EL (cell line): Measurements from ENCODE around the gene ZNF397.
"Not testable (repeated sequence)": the region's sequence is repeated elsewhere in the genome, so short reads cannot be mapped to it uniquely, and the experiment has no call there.

Source experiments
- DNase-seq: peaks from one replicate; pipeline ENCODE4 v3.0.0-alpha.2; 2016

Gene ZNF397

DNA sequence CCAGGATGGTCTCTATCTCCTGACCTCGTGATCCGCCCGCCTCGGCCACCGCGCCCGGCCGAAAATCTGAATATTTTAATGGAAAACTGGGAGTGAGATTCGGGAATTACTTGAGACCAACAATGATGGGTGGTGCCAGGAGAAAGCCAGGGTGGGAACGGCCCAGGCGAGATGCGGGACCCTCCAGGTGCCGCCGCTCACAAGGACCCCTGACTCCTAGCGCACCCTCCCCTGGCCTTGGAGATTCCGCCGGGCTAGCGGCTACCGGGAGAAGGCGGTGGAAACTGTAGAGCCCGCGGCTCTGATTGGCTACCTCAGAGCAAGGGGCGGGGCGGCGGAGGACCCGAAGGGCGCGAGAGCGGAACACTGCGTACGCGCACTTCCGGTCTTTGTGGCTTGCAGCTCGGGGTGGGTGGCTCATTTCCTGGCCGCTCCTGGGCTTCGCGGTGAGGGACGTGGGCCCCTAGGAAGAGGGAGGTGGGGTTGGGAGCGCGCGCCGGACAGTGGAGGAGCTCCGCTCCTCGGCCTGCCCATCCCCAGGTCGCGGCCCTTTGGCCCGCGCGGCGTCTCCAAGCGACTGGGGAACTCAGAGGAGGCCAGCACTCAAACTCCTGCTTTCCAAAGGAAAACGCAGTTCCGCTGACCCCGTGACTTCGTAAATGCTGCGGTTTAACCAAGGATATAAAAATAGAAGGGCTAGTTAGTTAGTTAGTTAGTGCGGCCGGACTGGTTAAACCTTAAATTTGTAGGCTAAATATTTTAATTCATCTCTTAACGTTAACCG lies at the start of gene ZNF397:
Gene ZNF397, plus strand, starts transcription at position 371 of the 784 bp plus-strand sequence. CDS start 1,437 bp downstream, outside the sequence.
- DNase-seq, result peak; percentile 98

DNA sequence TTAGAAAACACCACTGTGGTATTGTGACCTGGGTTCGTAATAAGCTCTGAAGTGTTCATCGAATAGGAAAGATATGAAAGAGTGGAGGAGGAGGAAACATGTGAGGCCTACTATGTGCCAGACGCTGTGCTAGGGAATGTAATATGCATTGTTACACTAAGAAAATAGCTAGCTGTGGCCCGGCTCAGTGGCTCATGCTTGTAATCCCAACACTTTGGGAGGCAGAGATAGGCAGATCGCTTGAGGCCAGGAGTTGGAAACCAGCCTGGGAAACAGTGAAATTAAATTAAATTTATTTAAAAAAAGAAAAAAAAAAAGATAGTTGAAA lies 49.2 kb upstream of the ZNF397 start:
- no peak for DNase-seq

DNA sequence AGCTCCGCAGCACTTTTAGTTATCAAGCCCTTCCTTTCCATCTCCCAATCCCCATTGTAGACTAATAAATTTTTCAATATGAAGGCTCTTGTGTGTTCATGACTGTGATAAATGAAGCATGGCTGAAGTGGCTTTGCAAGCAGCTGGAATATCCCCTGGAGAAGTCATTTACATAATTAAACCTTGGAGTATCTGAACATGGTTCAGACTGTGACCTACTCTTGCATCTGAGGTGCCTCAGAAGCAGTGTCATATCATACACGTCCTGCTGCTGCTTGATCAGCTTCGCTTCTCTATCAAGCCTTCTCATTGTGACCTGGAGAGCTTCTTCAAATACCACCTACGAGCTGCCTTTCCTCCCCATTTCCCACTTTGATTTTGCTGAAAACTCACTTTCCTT lies 48.4 kb upstream of the ZNF397 start:
- DNase-seq, result no peak

DNA sequence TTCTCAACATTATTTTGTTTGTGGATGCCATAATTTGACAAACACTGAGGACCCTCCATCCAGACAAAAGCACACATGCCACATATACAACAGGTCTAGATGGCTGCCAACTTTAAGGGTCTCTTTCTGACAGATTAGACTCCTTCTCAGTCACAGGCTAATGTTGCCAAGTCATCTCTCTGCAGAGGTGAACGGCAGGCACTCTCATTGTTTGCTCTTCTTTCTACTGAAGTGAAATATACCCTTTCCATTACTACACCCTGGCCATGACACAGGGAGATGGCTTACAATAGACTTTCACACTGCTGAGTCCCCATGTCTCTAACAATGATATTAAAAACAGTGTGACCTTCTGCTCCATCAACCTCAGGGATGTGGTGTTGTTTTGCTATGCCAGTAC lies 47.5 kb upstream of the ZNF397 start:
- no peak for DNase-seq

DNA sequence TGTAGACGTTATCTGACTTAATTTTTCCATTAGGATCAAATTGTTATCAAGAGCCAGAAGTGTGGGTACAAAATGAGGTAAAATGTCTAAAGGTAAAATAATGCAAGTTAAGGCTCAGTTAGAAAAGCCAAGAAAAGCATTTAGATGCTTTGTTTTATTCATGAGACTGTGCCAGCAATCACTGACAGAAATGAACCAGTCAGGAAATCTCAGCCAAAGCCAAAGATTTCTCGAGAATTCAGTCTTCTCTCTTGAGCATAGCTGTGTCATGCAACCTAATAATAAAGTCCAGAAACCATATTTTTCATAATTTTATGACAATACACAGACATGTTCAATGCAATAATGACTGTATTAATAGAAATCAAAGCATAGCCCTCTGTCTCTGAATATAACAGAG lies 43.5 kb upstream of the ZNF397 start:
- no peak for DNase-seq

DNA sequence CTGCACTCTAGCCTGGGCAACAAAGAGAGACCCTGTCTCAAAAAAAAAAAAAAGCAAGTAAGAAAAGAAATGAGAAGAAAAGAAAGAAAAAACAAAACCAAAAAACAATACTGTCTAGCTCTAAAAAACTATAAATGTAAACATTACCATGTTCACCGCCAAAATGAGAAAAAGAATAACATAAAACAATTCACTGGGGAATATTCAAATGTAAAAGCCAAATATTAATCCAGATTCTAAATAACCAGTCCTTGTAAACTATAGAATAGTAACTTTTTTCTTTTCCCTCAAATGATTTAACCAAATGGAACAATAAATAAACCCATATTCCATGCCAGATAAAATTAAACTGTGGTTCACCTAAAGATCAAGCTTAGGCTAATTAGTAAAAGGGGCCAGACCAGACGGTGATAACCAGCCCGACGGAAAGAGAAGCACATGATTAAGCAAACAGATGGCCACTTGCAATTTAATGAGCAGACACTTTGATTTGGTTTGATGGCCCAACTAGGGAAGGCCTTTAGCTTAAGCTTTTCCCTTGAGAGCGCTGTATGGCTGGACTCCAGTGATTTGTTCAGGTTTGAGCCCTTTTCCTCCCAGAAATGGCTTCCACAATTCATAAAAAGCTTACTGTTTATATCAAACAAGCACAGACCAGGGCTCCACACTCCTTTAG lies 39.4 kb upstream of the ZNF397 start:
- no peak for DNase-seq

DNA sequence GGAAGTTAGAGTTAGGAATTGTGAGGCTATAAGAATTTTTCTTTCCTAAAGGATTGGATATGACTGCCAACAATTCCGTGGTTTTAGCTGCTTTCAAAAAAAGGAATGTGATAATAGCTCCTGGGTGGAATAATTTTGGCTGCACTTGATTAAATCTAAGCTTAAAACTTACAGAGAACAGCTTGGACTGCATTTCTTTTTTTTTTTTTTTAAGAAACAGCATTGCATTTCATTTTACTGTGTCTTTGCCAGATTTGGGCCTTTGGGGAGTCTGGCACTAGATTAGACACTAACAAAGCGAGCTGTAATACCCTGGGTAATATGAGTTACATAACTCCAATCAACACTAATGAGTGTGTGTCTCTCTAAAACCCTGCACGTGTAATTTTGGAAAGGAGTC lies 37.8 kb upstream of the ZNF397 start:
- DNase-seq, result peak; percentile 13

DNA sequence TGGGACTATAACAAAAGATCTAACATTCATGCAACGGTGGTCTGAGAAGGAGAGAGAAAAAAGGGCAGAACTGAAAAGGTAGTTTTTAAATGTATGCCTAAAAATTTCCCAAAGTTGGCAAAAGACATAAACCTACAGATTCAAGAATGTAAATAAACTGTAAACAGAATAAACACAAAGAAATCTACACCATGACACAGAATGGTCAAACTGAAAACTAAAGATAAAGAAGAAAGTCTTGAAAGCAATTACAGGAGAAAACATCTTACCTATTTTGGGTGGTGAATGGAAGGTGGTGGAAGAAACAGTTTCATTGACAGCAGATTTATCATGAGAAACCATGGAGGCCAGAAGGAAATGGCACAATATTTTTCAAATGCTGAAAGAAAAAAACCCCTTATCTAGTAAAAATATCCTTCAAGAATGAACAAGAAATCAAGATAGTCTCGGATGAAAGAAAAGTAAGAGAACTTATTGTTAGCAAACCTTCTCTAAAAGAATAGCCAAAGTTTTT lies 35.6 kb upstream of the ZNF397 start:
- DNase-seq, result no peak

DNA sequence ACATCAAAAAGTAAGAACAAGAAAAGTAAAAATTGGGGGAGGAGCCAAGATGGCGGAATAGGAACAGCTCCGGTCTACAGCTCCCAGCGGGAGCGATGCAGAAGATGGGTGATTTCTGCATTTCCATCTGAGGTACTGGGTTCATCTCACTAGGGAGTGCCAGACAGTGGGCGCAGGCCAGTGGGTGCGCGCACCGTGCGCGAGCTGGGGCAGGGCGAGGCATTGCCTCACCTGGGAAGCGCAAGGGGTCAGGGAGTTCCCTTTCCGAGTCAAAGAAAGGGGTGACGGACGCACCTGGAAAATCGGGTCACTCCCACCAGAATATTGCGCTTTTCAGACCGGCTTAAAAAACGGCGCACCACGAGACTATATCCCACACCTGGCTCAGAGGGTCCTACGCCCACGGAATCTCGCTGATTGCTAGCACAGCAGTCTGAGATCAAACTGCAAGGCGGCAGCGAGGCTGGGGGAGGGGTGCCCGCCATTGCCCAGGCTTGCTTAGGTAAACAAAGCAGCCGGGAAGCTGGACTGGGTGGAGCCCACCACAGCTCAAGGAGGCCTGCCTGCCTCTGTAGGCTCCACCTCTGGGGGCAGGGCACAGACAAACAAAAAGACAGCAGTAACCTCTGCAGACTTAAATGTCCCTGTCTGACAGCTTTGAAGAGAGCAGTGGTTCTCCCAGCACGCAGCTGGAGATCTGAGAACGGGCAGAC lies 34.9 kb upstream of the ZNF397 start:
- DNase-seq, result not testable (repeated sequence)

DNA sequence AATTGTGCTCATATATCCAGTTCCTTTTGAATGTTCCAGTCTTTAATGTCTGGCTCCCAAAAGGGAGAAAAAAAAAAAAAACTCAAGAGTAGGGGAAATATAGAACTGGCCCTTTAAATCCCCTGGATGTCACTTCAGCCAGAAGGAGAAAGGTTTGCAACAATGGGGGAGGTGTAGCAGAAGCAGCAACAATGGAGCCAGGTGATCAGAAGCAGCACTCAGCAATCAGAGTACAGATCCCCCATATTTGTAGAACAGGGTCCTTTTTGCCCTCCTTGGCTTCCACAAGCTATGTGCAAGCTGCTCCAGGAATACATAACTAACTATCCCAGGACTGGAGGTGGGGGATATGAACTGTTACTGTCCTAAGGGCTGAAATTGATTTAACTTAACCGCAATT lies 25.8 kb upstream of the ZNF397 start:
- no peak for DNase-seq

DNA sequence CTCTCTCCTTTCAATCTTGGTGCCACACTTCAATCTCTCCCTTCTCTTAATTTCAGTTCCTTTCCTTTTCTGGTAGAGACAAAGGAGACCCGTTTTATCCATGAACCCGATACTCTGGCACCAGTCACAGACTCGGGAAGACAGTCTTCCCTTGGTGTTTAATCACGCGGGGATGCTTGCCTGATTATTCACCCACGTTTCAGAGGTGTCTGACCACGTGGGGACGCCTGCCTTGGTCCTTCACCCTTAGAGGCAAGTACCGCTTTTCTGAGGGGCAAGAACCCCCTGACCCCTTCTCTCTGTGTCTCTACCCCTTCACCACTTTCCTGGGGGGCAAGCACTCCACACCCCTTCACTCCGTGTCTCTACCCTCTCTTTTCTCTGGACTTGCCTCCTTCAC lies 24.2 kb upstream of the ZNF397 start:
- DNase-seq, result not testable (repeated sequence)

DNA sequence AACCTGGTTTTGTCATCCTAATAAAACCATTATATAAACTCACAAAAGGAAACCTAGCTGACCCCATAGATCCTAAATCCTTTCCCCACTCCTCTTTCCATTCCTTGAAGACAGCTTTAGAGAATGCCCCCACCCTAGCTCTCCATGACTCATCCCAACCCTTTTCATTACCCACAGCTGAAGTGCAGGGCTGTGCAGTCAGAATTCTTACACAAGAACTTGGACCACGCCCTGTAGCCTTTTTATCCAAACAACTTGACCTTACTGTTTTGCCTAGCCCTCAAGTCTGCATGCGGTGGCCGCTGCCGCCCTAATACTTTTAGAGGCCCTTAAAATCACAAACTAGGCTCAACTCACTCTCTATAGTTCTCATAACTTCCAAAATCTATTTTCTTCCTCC lies 21.5 kb upstream of the ZNF397 start:
- DNase-seq, result peak; percentile 6

DNA sequence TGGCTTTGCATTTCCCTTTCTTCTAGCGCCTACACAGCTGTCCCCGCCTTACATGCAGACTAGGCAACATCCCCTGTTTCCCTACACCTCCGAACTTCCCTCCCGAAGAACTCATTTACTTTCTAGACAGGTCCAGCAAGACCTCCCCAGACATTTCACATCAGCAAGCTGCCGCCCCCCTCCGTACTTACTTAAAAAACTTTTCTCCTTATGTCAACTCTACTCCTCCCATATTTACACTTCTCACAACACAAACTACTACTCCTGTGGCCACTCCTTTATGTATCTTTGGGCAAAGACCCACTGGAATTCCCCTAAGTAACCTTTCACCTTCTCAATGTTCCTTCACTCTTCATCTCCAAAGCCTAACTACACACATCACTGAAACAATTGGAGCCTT lies 20.4 kb upstream of the ZNF397 start:
- no peak for DNase-seq

DNA sequence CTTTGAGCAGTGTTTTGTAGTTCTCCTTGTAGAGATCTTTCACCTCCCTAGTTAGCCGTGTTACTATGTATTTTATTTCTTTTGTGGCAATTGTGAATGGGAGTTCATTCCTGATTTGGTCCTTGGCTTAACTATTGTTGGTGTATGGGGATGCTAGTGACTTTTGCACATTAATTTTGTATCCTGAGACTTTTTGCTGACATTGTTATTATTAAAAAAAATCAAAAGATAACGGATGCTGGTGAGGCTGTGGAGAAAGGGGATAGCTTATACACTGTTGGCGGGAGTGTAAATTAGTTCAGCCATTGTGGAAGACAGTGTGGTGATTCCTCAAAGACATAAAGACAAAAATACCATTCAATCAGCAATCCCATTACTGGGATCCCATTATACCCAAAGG lies 17.0 kb upstream of the ZNF397 start:
- DNase-seq, result no peak

DNA sequence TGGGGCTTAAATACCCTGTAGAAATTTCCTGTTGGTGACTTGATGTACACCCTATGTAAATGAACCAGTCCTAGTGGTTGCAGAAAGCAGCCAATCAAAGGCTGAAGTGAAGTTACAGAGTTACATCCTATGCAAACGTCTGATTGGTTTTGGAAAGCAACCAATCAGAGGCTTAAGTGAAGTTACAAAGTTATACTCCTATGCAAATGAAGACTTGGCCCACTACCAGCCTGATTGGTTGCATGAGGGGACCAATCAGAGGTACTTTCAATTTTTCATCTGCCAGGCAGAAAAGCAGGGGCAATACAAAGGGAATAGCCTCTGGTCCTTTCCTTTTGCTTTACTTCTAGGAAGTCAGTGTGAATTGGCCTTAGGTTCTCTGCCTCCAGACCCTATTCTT lies 13.6 kb upstream of the ZNF397 start:
- no peak for DNase-seq

DNA sequence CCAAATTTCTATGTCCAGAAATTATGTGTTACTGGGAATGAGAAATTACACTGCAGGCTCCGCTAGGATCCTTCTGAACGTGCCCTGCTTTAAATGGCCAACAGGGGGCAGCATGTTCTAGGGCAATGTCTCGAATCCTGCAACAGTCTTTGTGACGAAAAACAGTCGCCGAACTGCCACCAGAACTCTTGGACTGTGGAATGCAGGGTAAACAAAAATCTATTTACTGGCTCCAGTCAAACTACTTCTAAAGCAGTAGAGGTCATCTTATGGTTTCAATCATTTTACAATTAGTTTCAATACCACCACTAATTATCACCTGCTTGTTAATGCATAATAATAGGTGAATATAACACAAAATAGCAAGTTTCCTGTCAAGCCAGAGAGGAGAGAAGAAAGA lies 9.8 kb upstream of the ZNF397 start:
- peak; percentile 72 for DNase-seq

DNA sequence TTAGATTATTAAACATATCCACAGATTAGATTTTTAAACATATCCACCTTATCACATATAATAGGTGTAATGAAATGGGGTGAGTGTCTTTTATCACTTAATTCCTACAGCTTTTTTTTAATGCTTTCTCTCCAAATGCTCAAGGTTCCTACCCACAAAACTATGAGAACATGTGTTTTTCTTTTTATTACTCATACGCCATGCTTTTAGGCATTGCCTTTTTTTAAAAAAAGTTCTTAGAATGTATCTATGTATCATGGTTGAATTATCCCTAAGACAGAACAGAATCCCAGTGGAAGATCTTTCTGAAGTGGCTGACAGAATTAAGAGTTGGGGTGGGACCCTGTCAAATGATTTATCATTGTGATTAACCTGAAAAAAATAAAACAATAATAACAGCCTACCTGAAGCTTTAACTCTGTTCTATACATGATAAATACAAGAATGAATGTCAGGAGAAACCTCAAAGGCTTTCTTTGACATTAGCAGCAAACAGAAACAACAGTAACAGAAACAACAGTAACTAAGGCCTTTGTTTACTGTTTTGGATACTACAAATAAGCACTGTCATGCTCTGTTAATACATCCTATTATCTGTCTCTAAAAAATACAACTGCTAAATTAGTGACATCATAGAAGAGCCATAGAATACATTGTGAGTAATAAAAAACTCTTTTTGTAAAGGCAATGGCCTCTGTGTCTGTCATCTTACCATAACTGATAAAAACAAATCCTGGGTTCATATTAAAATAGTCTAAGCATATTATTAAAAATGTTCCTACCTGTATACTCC lies 4.1 kb upstream of the ZNF397 start:
- peak; percentile 18 for DNase-seq

DNA sequence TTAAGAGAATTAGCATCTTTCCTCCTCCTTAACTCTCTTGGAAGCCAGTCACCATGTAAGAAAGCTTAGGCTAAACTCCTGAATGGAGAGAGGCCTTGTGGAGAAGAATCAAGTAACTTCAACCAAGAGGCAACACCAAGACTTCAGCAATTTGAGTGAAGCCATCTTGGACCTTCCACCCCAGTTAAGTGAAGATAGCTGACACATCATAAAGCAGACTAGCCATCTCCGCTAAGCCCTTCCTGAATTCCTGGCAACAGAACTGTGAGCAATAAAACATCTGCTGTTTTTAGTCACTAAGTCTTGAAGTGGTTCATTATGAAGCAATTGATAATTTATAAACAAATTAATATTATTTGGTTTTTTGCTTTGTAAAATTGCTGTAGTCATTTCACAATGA lies 1.5 kb upstream of the ZNF397 start:
- DNase-seq, result no peak

DNA sequence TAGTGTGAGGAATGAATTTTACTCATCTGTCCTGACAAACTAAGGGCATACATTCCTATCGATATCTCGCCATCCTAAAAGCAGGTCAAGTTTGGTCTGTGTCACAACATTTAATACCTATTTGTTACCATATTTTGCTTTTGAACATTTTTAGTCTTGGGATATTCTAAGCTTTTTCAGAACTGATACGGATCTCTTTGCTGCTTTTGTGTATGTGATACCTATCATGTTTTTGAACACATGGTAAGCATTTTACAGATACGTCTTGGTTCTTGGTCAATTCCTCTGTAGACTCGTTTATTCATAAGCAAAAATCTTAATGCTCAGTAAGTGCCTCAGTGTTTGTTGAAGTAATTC lies 592 bp downstream of the ZNF397 start:
- DNase-seq, result no peak

DNA sequence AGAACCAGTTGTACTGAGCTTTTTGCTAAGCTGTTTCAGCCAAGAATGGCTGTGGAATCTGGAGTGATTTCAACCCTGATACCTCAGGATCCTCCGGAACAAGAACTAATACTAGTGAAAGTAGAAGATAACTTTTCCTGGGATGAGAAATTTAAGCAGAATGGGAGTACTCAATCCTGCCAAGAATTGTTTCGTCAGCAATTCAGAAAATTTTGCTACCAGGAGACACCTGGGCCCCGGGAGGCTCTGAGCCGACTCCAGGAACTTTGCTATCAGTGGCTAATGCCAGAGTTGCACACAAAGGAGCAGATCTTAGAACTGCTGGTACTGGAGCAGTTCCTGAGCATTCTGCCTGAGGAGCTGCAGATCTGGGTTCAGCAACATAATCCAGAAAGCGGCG lies 1.6 kb downstream of the ZNF397 start:
- DNase-seq, result no peak

DNA sequence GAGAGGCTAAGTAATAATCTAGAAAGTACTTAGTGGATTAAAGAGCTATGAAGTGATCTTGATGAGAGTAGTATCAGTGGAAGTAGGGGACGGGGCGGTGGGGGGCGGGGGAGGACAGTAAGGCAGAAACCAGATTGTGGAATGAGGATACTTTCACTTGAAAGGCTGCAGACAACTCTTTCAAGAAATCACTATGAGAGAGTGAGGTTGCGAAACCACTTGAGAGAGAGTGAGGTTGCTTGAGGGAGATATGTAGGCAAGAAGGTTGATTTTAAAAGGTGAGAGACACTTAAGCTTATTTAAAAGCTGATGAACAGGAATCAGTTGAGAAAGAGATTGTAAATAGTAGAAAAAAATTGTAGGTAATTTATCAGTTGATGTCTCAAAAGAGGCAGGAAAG lies 3.8 kb downstream of the ZNF397 start:
- DNase-seq, result no peak

DNA sequence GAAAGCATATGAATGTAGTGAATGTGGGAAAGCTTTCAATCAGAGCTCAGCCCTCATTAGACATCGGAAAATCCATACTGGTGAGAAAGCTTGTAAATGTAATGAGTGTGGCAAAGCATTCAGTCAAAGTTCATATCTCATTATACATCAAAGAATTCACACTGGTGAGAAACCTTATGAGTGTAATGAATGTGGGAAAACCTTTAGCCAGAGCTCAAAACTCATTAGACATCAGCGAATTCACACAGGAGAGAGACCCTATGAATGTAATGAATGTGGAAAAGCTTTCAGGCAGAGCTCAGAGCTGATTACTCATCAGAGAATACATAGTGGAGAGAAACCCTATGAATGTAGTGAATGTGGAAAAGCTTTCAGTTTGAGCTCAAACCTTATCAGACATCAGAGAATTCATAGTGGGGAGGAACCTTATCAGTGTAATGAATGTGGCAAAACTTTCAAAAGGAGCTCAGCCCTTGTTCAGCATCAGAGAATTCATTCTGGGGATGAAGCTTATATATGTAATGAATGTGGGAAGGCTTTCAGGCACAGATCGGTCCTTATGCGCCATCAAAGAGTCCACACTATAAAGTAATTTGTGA lies 5.0 kb downstream of the ZNF397 start:
- DNase-seq, result no peak

DNA sequence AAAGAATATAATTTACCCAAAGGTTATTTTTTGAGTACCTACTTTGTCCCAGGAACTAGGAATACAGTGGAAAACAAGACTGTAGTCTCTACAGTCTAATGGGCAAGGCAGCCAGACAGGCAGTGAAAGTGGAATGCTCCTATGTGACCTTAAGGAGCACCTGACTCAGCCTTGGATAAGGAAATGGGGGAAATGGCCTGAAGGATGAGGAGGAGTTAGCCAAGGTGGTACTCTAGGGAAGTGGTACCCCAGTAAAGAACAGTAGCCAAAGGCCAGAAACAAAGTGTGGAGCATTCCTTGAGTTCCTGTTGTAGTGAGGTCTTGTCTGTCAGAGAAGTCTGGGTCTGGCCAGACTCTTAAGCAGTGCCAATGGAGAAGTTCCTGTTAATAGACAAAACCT lies 6.0 kb downstream of the ZNF397 start:
- DNase-seq, result no peak
